Measurements from ENCODE around the gene ARID1B. TPM values are rescaled to one million over a fixed set of nuclear protein-coding genes. Genes with fewer than 3 reads are reported as not detected.

ARID1B gene
- total and polyA plus RNA-seq, 9 of the 15 experiments (the other 6 are each of a cell fraction or from before 2014, with no cell fraction given), result 12.5 to 50.5 (median 25.8) TPM

DNA sequence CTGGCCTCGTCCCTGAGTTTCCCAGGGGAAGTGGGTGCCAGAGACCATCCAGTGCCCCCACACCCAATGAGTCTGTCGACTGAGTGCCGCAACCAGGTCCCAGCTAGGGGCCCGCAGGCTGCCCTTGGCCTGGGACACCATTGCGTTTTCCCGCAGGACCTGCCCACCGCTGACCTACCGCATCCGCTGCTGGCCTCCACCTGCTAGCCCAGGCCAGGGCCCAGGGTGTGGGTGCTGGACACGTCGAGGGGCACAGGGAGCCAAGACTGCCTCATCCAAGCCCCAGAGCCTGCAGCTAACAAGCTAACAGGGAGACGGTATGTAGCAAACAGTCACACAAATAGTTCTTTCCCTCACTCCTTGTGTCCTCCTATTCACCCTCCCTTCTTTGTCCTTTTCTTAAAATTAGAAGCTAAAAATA lies 448.4 kb downstream of the ARID1B start:
- CTCF ChIA-PET (ENCODE audit: low intra/inter-chr PET ratio), result no interaction called here
- H3K4me1 ChIP-seq (replicated peaks in 1 of 2; ENCODE audit: control insufficient read depth in 2 of 2, insufficient read depth in 2 of 2, low read length in 2 of 2), result peaks cover 31 to 66% of the 10 kb centered on the region in 2 experiments
- no peak overlapping the region for H2AFZ ChIP-seq (ENCODE audit: low read depth, low read length)
- BruUV-seq (replicated peaks), result no TSS peak
- no peak overlapping the region for H3K4me3 ChIP-seq
- H3K79me2 ChIP-seq (ENCODE audit: control insufficient read depth, insufficient read depth, low read length), result no peaks in the 10 kb centered on the region
- no peak overlapping the region for H3K9ac ChIP-seq (ENCODE audit: insufficient read depth in 1 of 2, low read depth in 2 of 2, low read length in 2 of 2)
- H3K9me3 ChIP-seq (replicated peaks; ENCODE audit: control insufficient read depth, insufficient read depth, low read depth, low read length), result no peaks in the 10 kb centered on the region
- POLR2A ChIA-PET, result interaction anchor here (1.1 to 1.5 kb wide), 2 partner anchors 14 to 15 kb away, joined by 3 to 6 read pairs; no protein-coding TSS in a partner anchor
- DNase-seq (ENCODE audit: extremely low read depth in 1 of 4, low spot score in 3 of 4) (no peak), ATAC-seq (no peak), FAIRE-seq (no peak)
- intact Hi-C loops (cut with micrococcal nuclease), result no loop called here
- no peaks in the 10 kb centered on the region for H3K36me3 ChIP-seq (ENCODE audit: control insufficient read depth, insufficient read depth, low read length)
- peaks cover 0 to 9% of the 10 kb centered on the region in 2 experiments; a peak in 2 of 5 replicates for H3K27me3 ChIP-seq (ENCODE audit: control insufficient read depth in 2 of 2, insufficient read depth in 2 of 2, low read length in 2 of 2)
- no peaks in the 10 kb centered on the region for H3K9me1 ChIP-seq (ENCODE audit: control insufficient read depth, insufficient read depth, low read length)
- H3K4me2 ChIP-seq (ENCODE audit: insufficient read depth, low read length), result no peak overlapping the region
- TF ChIP-seq FOS (IDR thresholded peaks at IDR 0.05; ENCODE audit: extremely low read depth, insufficient read length) (no peak), MEF2A (IDR thresholded peaks at IDR 0.05; ENCODE audit: control insufficient read depth, low read depth, low read length) (no peak), KDM2B (CRISPR knock-in tag; IDR thresholded peaks at IDR 0.05) (no peak), POLR2AphosphoS2 (IDR thresholded peaks at IDR 0.05; ENCODE audit: low read length) (no peak), TEAD1 (CRISPR knock-in tag; IDR thresholded peaks at IDR 0.05) (no peak), SMARCE1 (IDR thresholded peaks at IDR 0.05) (no peak), SRF (CRISPR knock-in tag; IDR thresholded peaks at IDR 0.05) (no peak), SMAD3 (CRISPR knock-in tag; conservative IDR thresholded peaks at IDR 0.05) (no peak), SMAD1 (IDR thresholded peaks at IDR 0.05; ENCODE audit: low read depth, low read length, partially characterized antibody) (no peak), MTF1 (CRISPR knock-in tag; IDR thresholded peaks at IDR 0.05; ENCODE audit: borderline replicate concordance) (no peak), BRD9 (IDR thresholded peaks at IDR 0.05; ENCODE audit: low read depth, partially characterized antibody) (no peak), XRCC3 (IDR thresholded peaks at IDR 0.05) (no peak), ZNF778 (CRISPR knock-in tag; IDR thresholded peaks at IDR 0.05) (no peak)
- TF ChIP-seq, protein P1, sequence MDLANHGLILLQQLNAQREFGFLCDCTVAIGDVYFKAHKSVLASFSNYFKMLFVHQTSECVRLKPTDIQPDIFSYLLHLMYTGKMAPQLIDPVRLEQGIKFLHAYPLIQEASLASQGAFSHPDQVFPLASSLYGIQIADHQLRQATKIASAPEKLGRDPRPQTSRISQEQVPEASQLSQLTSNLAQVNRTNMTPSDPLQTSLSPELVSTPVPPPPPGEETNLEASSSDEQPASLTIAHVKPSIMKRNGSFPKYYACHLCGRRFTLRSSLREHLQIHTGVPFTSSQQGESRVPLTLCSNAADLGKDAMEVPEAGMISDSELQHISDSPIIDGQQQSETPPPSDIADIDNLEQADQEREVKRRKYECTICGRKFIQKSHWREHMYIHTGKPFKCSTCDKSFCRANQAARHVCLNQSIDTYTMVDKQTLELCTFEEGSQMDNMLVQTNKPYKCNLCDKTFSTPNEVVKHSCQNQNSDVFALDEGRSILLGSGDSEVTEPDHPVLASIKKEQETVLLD (IDR thresholded peaks at IDR 0.05), result no peak
- TF ChIP-seq, protein P2, sequence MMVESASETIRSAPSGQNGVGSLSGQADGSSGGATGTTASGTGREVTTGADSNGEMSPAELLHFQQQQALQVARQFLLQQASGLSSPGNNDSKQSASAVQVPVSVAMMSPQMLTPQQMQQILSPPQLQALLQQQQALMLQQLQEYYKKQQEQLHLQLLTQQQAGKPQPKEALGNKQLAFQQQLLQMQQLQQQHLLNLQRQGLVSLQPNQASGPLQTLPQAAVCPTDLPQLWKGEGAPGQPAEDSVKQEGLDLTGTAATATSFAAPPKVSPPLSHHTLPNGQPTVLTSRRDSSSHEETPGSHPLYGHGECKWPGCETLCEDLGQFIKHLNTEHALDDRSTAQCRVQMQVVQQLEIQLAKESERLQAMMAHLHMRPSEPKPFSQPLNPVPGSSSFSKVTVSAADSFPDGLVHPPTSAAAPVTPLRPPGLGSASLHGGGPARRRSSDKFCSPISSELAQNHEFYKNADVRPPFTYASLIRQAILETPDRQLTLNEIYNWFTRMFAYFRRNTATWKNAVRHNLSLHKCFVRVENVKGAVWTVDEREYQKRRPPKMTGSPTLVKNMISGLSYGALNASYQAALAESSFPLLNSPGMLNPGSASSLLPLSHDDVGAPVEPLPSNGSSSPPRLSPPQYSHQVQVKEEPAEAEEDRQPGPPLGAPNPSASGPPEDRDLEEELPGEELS (CRISPR knock-in tag; IDR thresholded peaks at IDR 0.05; ENCODE audit: borderline replicate concordance), result no peak
- TF ChIP-seq, protein P3, sequence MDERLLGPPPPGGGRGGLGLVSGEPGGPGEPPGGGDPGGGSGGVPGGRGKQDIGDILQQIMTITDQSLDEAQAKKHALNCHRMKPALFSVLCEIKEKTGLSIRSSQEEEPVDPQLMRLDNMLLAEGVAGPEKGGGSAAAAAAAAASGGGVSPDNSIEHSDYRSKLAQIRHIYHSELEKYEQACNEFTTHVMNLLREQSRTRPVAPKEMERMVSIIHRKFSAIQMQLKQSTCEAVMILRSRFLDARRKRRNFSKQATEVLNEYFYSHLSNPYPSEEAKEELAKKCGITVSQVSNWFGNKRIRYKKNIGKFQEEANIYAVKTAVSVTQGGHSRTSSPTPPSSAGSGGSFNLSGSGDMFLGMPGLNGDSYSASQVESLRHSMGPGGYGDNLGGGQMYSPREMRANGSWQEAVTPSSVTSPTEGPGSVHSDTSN (CRISPR knock-in tag; IDR thresholded peaks at IDR 0.05; ENCODE audit: low read depth), result no peak
- TF ChIP-seq, protein P3 (tag; conservative IDR thresholded peaks at IDR 0.05; ENCODE audit: low read depth), result no peak
- H4K20me1 ChIP-seq (replicated peaks; ENCODE audit: control insufficient read depth, insufficient read depth, low read length), result no peaks in the 10 kb centered on the region
- in situ Hi-C loops (cut with MboI), result no loop called here
- WGBS (ENCODE audit: insufficient coverage, low coverage, missing lambda C conversion rate), result 94% methylated on average over 10 of the region's 12 CpGs
- no peak overlapping the region for H3K27ac ChIP-seq (ENCODE audit: extremely low read depth, low read depth, low read length)
